DND-41 (cell line): ENCODE results near the gene TTC28.

ENCODE experiments used
- CTCF ChIP-seq: IDR thresholded peaks from 2 replicates; pipeline ENCODE4 v1.5.1; 2012; ENCODE audit warnings: borderline replicate concordance, low read length, moderate library complexity, mild to moderate bottlenecking; ENCODE audit not compliant: poor library complexity, severe bottlenecking; ENCODE audit errors: extremely low read depth
- EZH2 ChIP-seq: IDR thresholded peaks from 3 replicates; pipeline ENCODE4 v1.6.1; 2012; ENCODE audit warnings: borderline replicate concordance, low read depth, mild to moderate bottlenecking, moderate library complexity, low read length, inconsistent platforms; ENCODE audit not compliant: severe bottlenecking

GRCh38 chr22:28408709-28409108, 270.9 kb downstream of the TTC28 start:
- TF ChIP-seq CTCF (no peak), EZH2 (no peak)
